MG63 (cell line): ENCODE results near the gene KRI1. TPM values are rescaled to one million over a fixed set of nuclear protein-coding genes. Genes with fewer than 3 reads are reported as not detected.
"Not testable (repeated sequence)": the region's sequence is repeated elsewhere in the genome, so short reads cannot be mapped to it uniquely, and the experiment has no call there.

Experiments used
- DNase-seq: peaks from one replicate; pipeline ENCODE4 v3.0.0-alpha.2; 2020
- H3K27me3 ChIP-seq: fragments of 250-450 bp; sonication (Bioruptor Pico); 2 replicates; pipeline ENCODE4 v1.5.1; 2020; ENCODE audit warnings: mild to moderate bottlenecking, moderate library complexity
- H3K36me3 ChIP-seq: fragments of 250-450 bp; sonication (Bioruptor Pico); 2 replicates; pipeline ENCODE4 v1.5.1; 2020; ENCODE audit warnings: mild to moderate bottlenecking, moderate library complexity
- H3K4me3 ChIP-seq: fragments of 250-450 bp; sonication (Bioruptor Pico); 2 replicates; pipeline ENCODE4 v1.5.1; 2020; ENCODE audit warnings: mild to moderate bottlenecking, moderate library complexity
- H3K9me3 ChIP-seq: fragments of 250-450 bp; sonication (Bioruptor Pico); 2 replicates; pipeline ENCODE4 v1.5.1; 2020; ENCODE audit warnings: mild to moderate bottlenecking, moderate library complexity
- total RNA-seq: library from RNA; depleted of rRNA; stranded (reverse); fragments of >200 nt; shearing (Covaris generic); gene quantifications from 2 replicates; pipeline ENCODE4 v1.2.3, GENCODE V29; 2014; ENCODE audit warnings: low replicate concordance

Gene KRI1
- total RNA-seq, 1 experiment from 2014 or later: 31.7 TPM

GRCh38 chr19:10543059-10543419, 22.8 kb downstream of the KRI1 start:
- Histone ChIP-seq H3K9me3 (no peaks in the 10 kb centered on the region), H3K27me3 (peaks cover 9% of the 10 kb centered on the region), H3K4me3 (peak overlapping the region; percentile 69), H3K36me3 (peaks cover 4% of the 10 kb centered on the region; the same call in 1 of the 2 replicates)
- DNase-seq: no peak

- peaks cover 23% of the 10 kb centered on the region for H3K27me3 ChIP-seq
- not testable (repeated sequence) for H3K9me3 ChIP-seq, DNase-seq, H3K4me3 ChIP-seq, H3K36me3 ChIP-seq
Measured at GRCh38 chr19:10539016-10539415, 26.8 kb downstream of the KRI1 start.

- H3K27me3 ChIP-seq: peaks cover 23% of the 10 kb centered on the region
- no peak for DNase-seq
- no peak overlapping the region for H3K4me3 ChIP-seq
- no peaks in the 10 kb centered on the region for H3K9me3 ChIP-seq
- no peaks in the 10 kb centered on the region for H3K36me3 ChIP-seq
Measured at GRCh38 chr19:10538204-10538983, 27.4 kb downstream of the KRI1 start.

GRCh38 chr19:10537668-10538067, 28.1 kb downstream of the KRI1 start:
- Histone ChIP-seq H3K9me3 (no peaks in the 10 kb centered on the region), H3K4me3 (no peak overlapping the region), H3K27me3 (peaks cover 23% of the 10 kb centered on the region), H3K36me3 (no peaks in the 10 kb centered on the region)
- no peak for DNase-seq

GRCh38 chr19:10535613-10536012, 30.2 kb downstream of the KRI1 start:
- Histone ChIP-seq H3K4me3 (no peak overlapping the region), H3K9me3 (0 out of 2 replicates have a peak, but pooled peaks cover 2% of the 10 kb centered on the region), H3K27me3 (peaks cover 23% of the 10 kb centered on the region), H3K36me3 (no peaks in the 10 kb centered on the region)
- DNase-seq: no peak

- no peak for DNase-seq
- Histone ChIP-seq H3K36me3 (no peaks in the 10 kb centered on the region), H3K9me3 (0 out of 2 replicates have a peak, but pooled peaks cover 2% of the 10 kb centered on the region), H3K27me3 (peaks cover 13% of the 10 kb centered on the region), H3K4me3 (no peak overlapping the region)
Measured at GRCh38 chr19:10533646-10534386, 32.0 kb downstream of the KRI1 start.

GRCh38 chr19:10532457-10532856, 33.4 kb downstream of the KRI1 start:
- Histone ChIP-seq H3K4me3 (no peak overlapping the region), H3K27me3 (peaks cover 11% of the 10 kb centered on the region), H3K36me3 (no peaks in the 10 kb centered on the region), H3K9me3 (0 out of 2 replicates have a peak, but pooled peaks cover 2% of the 10 kb centered on the region)
- no peak for DNase-seq

GRCh38 chr19:10526887-10527286, 38.9 kb downstream of the KRI1 start:
- not testable (repeated sequence) for H3K27me3 ChIP-seq, DNase-seq, H3K36me3 ChIP-seq, H3K4me3 ChIP-seq, H3K9me3 ChIP-seq

GRCh38 chr19:10525636-10526035, 40.2 kb downstream of the KRI1 start:
- H3K9me3 ChIP-seq: no peaks in the 10 kb centered on the region
- DNase-seq: no peak
- H3K36me3 ChIP-seq: no peaks in the 10 kb centered on the region
- no peak overlapping the region for H3K4me3 ChIP-seq
- H3K27me3 ChIP-seq: peaks cover 3% of the 10 kb centered on the region; the same call in 1 of the 2 replicates

- Histone ChIP-seq H3K36me3 (no peaks in the 10 kb centered on the region), H3K9me3 (no peaks in the 10 kb centered on the region), H3K4me3 (no peak overlapping the region), H3K27me3 (peaks cover 11% of the 10 kb centered on the region; the same call in 1 of the 2 replicates)
- no peak for DNase-seq
Measured at GRCh38 chr19:10523135-10523636, 42.6 kb downstream of the KRI1 start.

GRCh38 chr19:10521461-10522171, 44.2 kb downstream of the KRI1 start:
- no peaks in the 10 kb centered on the region for H3K36me3 ChIP-seq
- DNase-seq: no peak
- H3K27me3 ChIP-seq: peaks cover 17% of the 10 kb centered on the region
- no peaks in the 10 kb centered on the region for H3K9me3 ChIP-seq
- H3K4me3 ChIP-seq: no peak overlapping the region

GRCh38 chr19:10520652-10521318, 45.0 kb downstream of the KRI1 start:
- Histone ChIP-seq H3K4me3 (no peak overlapping the region), H3K36me3 (no peaks in the 10 kb centered on the region), H3K9me3 (no peaks in the 10 kb centered on the region), H3K27me3 (peaks cover 17% of the 10 kb centered on the region)
- DNase-seq: peak; percentile 28

- Histone ChIP-seq H3K9me3 (no peaks in the 10 kb centered on the region), H3K4me3 (no peak overlapping the region), H3K27me3 (peaks cover 18% of the 10 kb centered on the region), H3K36me3 (no peaks in the 10 kb centered on the region)
- no peak for DNase-seq
Measured at GRCh38 chr19:10519421-10519820, 46.4 kb downstream of the KRI1 start.

GRCh38 chr19:10518444-10519361, 47.1 kb downstream of the KRI1 start:
- Histone ChIP-seq H3K4me3 (no peak overlapping the region), H3K9me3 (no peaks in the 10 kb centered on the region), H3K36me3 (no peaks in the 10 kb centered on the region), H3K27me3 (peaks cover 25% of the 10 kb centered on the region)
- no peak for DNase-seq

- DNase-seq: peak; percentile 25
- Histone ChIP-seq H3K36me3 (no peaks in the 10 kb centered on the region), H3K9me3 (no peaks in the 10 kb centered on the region), H3K4me3 (peak overlapping the region; percentile 33), H3K27me3 (peaks cover 30% of the 10 kb centered on the region)
Measured at GRCh38 chr19:10517760-10518443, 47.9 kb downstream of the KRI1 start.
